IMR-90 (cell line): ENCODE measurements around the gene TTF2. TPM values are rescaled to one million over a fixed set of nuclear protein-coding genes. Genes with fewer than 3 reads are reported as not detected.

Experiments
- ATAC-seq: fragments of 200-7000 bp; cut with Tn5 transposase; 2 replicates; pipeline ENCODE4 v1.9.1; 2020; ENCODE audit warnings: low read depth, mild to moderate bottlenecking, moderate library complexity
- BruUV-seq: library from RNA; stranded (reverse); fragments of 400-500 nt; replicated peaks from 2 replicates; lab custom pipeline; 2021; lab: Mats Ljungman, UMichigan
- CTCF ChIA-PET: fragments of 300-600 bp; formaldehyde crosslinking; extraction: SDS; loops from one replicate; lab custom pipeline; 2021; ENCODE audit warnings: antibody characterized with exemption; lab: Yijun Ruan, JAX
- POLR2A ChIA-PET: fragments of 300-600 bp; sonication (Branson Sonifier 250); formaldehyde crosslinking; loops from one replicate; lab custom pipeline; 2022; ENCODE audit warnings: antibody characterized with exemption; ENCODE audit not compliant: unreplicated experiment; lab: Charles Lee
- DNase-seq: peaks from one replicate; pipeline ENCODE4 v3.0.0; 2013
- H2AFZ ChIP-seq: replicated peaks from 2 replicates; pipeline ENCODE3; 2013; ENCODE audit warnings: low read length, mild to moderate bottlenecking; ENCODE audit not compliant: poor library complexity
- H2AK5ac ChIP-seq: 2 replicates; pipeline ENCODE4 v1.6.1; 2013; ENCODE audit warnings: low read depth, low read length, inconsistent platforms
- H2AK9ac ChIP-seq: replicated peaks from 2 replicates; pipeline ENCODE3; 2013; ENCODE audit warnings: mild to moderate bottlenecking, low read depth, low read length, moderate library complexity; ENCODE audit not compliant: poor library complexity
- H2BK120ac ChIP-seq: 2 replicates; pipeline ENCODE4 v1.6.1; 2013; ENCODE audit warnings: low read depth, low read length, inconsistent platforms
- H2BK15ac ChIP-seq: 3 replicates; pipeline ENCODE4 v1.6.1; 2013; ENCODE audit warnings: low read depth, low read length, inconsistent platforms
- H2BK20ac ChIP-seq: 2 replicates; pipeline ENCODE4 v1.6.1; 2013; ENCODE audit warnings: low read depth, mild to moderate bottlenecking, inconsistent platforms, low read length, moderate library complexity
- H2BK5ac ChIP-seq: 2 replicates; pipeline ENCODE4 v1.6.1; 2013; ENCODE audit warnings: mild to moderate bottlenecking, low read depth, low read length, inconsistent platforms; ENCODE audit not compliant: poor library complexity, severe bottlenecking
- H3K14ac ChIP-seq: replicated peaks from 2 replicates; pipeline ENCODE4 v1.6.1; 2013; ENCODE audit warnings: low read depth, low read length, inconsistent platforms
- H3K18ac ChIP-seq: 2 replicates; pipeline ENCODE4 v1.6.1; 2013; ENCODE audit warnings: low read depth, low read length, control low read depth
- H3K23ac ChIP-seq: 2 replicates; pipeline ENCODE4 v1.6.1; 2013; ENCODE audit warnings: low read depth, low read length, inconsistent platforms
- H3K27ac ChIP-seq: 2 replicates; pipeline ENCODE4 v1.5.1; 2013; ENCODE audit warnings: mild to moderate bottlenecking, control low read depth, low read length; ENCODE audit not compliant: insufficient read depth
- H3K27me3 ChIP-seq: 2 replicates; pipeline ENCODE4 v1.6.1; 2013; ENCODE audit warnings: low read length; ENCODE audit not compliant: control insufficient read depth, insufficient read depth
- H3K36me3 ChIP-seq: 2 replicates; pipeline ENCODE4 v1.6.1; 2013; ENCODE audit warnings: low read length, mixed read lengths; ENCODE audit not compliant: control insufficient read depth, insufficient read depth
- H3K4ac ChIP-seq: 2 replicates; pipeline ENCODE4 v1.6.1; 2013; ENCODE audit warnings: low read depth, low read length, inconsistent platforms
- H3K4me1 ChIP-seq: 2 replicates; pipeline ENCODE4 v1.6.1; 2013; ENCODE audit warnings: low read length, mixed read lengths; ENCODE audit not compliant: control insufficient read depth, insufficient read depth
- H3K4me2 ChIP-seq: 2 replicates; pipeline ENCODE4 v1.6.1; 2013; ENCODE audit warnings: low read depth, mild to moderate bottlenecking, control low read depth, low read length, moderate library complexity
- H3K4me3 ChIP-seq: 2 replicates; pipeline ENCODE4 v1.5.1; 2013; ENCODE audit warnings: low read depth, mild to moderate bottlenecking, control low read depth, low read length, moderate library complexity; ENCODE audit not compliant: insufficient read depth
- H3K56ac ChIP-seq: 2 replicates; pipeline ENCODE4 v1.6.1; 2013; ENCODE audit warnings: low read length, inconsistent platforms; ENCODE audit not compliant: insufficient read depth; ENCODE audit errors: extremely low read depth
- H3K79me1 ChIP-seq, 2 experiments: 2 replicates each; pipeline ENCODE4 v1.6.1; 2013; ENCODE audit warnings: low read length in 2 of 2, inconsistent platforms in 1 of 2, low read depth in 1 of 2
- H3K9ac ChIP-seq: 2 replicates; pipeline ENCODE4 v1.6.1; 2013; ENCODE audit warnings: low read depth, low read length, control low read depth
- H3K9me1 ChIP-seq: 2 replicates; pipeline ENCODE4 v1.6.1; 2013; ENCODE audit warnings: low read length, inconsistent platforms; ENCODE audit not compliant: insufficient read depth
- H3K9me3 ChIP-seq: 2 replicates; pipeline ENCODE4 v1.6.1; 2013; ENCODE audit warnings: low read length; ENCODE audit not compliant: control insufficient read depth, insufficient read depth
- H4K20me1 ChIP-seq: 2 replicates; pipeline ENCODE4 v1.6.1; 2013; ENCODE audit warnings: low read length, inconsistent platforms; ENCODE audit not compliant: insufficient read depth
- H4K5ac ChIP-seq: 2 replicates; pipeline ENCODE4 v1.6.1; 2013; ENCODE audit warnings: mild to moderate bottlenecking, low read depth, low read length, control low read depth
- H4K8ac ChIP-seq, 2 experiments: 2 replicates each; pipeline ENCODE4 v1.6.1; 2013; ENCODE audit warnings: low read depth in 2 of 2, low read length in 2 of 2, control low read depth in 1 of 2, inconsistent platforms in 1 of 2
- H4K91ac ChIP-seq: 2 replicates; pipeline ENCODE4 v1.6.1; 2013; ENCODE audit warnings: low read depth, low read length, inconsistent platforms; ENCODE audit not compliant: insufficient read depth
- BHLHE40 ChIP-seq: fragments of 150-350 bp; IDR thresholded peaks from 2 replicates; pipeline ENCODE4 v1.6.1; 2016; ENCODE audit warnings: mild to moderate bottlenecking, low read depth, low read length
- CEBPB ChIP-seq: IDR thresholded peaks from 2 replicates; pipeline ENCODE4 v1.6.1; 2012; ENCODE audit warnings: low read depth, low read length, improper control_type of control experiment
- CHD1 ChIP-seq: IDR thresholded peaks from 2 replicates; pipeline ENCODE4 v1.6.1; 2012; ENCODE audit warnings: low read depth, low read length, improper control_type of control experiment
- CTCF ChIP-seq: conservative IDR thresholded peaks from 2 replicates; pipeline ENCODE4 v1.5.1; 2012; ENCODE audit warnings: mild to moderate bottlenecking, low read depth, low read length, improper control_type of control experiment
- ELK1 ChIP-seq: fragments of 150-350 bp; IDR thresholded peaks from 2 replicates; pipeline ENCODE4 v1.6.1; 2016; ENCODE audit warnings: low read depth, mild to moderate bottlenecking, low read length, moderate library complexity, borderline replicate concordance
- FOS ChIP-seq: fragments of 150-350 bp; IDR thresholded peaks from 2 replicates; pipeline ENCODE4 v1.6.1; 2016; ENCODE audit warnings: low read depth, low read length
- MAFK ChIP-seq: IDR thresholded peaks from 2 replicates; pipeline ENCODE4 v1.6.1; 2012; ENCODE audit warnings: low read depth, low read length, improper control_type of control experiment
- MAZ ChIP-seq: IDR thresholded peaks from 2 replicates; pipeline ENCODE4 v1.6.1; 2012; ENCODE audit warnings: low read depth, mild to moderate bottlenecking, low read length, improper control_type of control experiment, moderate library complexity, borderline replicate concordance
- MXI1 ChIP-seq: IDR thresholded peaks from 2 replicates; pipeline ENCODE4 v1.6.1; 2012; ENCODE audit warnings: low read depth, mild to moderate bottlenecking, low read length, moderate library complexity, borderline replicate concordance
- NFE2L2 ChIP-seq: fragments of 150-350 bp; IDR thresholded peaks from 2 replicates; pipeline ENCODE4 v1.6.1; 2016; ENCODE audit warnings: low read depth, mild to moderate bottlenecking, low read length
- POLR2A ChIP-seq: IDR thresholded peaks from 2 replicates; pipeline ENCODE4 v1.6.1; 2012; ENCODE audit warnings: mild to moderate bottlenecking, low read depth, low read length
- RAD21 ChIP-seq: IDR thresholded peaks from 2 replicates; pipeline ENCODE4 v1.6.1; 2012; ENCODE audit warnings: low read length, improper control_type of control experiment
- RCOR1 ChIP-seq: IDR thresholded peaks from 2 replicates; pipeline ENCODE4 v1.6.1; 2012; ENCODE audit warnings: mild to moderate bottlenecking, low read length, improper control_type of control experiment; ENCODE audit not compliant: insufficient replicate concordance
- RFX5 ChIP-seq: IDR thresholded peaks from 2 replicates; pipeline ENCODE4 v1.8.0; 2012; ENCODE audit warnings: low read depth, mild to moderate bottlenecking, low read length, moderate library complexity
- SMC3 ChIP-seq: fragments of 150-350 bp; IDR thresholded peaks from 2 replicates; pipeline ENCODE4 v1.6.1; 2016; ENCODE audit warnings: low read depth, mild to moderate bottlenecking, antibody characterized with exemption, low read length, moderate library complexity
- USF2 ChIP-seq: fragments of 150-350 bp; IDR thresholded peaks from 2 replicates; pipeline ENCODE4 v1.6.1; 2017; ENCODE audit warnings: mild to moderate bottlenecking, antibody characterized with exemption, low read length, low read depth
- whole genome bisulfite sequencing, 2 experiments: methylation state at CpG; one replicate each; pipeline versions ENCODE4 v1.1.5 to v1.1.7; 2013; ENCODE audit warnings: missing lambda C conversion rate in 2 of 2; ENCODE audit not compliant: insufficient read length in 1 of 2; ENCODE audit errors: extremely low coverage in 2 of 2; 5-methylcytosine and 5-hydroxymethylcytosine counted together
- dilution Hi-C: fragments of 300-500 bp; cut with HindIII; formaldehyde crosslinking; loops from one replicate; pipeline ENCODE4 v1.14.3; 2018; ENCODE audit warnings: low sequenced_read_pairs; ENCODE audit not compliant: unreplicated experiment
- in situ Hi-C: fragments of 300-500 bp; cut with MboI; formaldehyde crosslinking; loops from 3 replicates; pipeline ENCODE4 v1.14.3; 2019; ENCODE audit warnings: low sequenced_read_pairs, inconsistent platforms, mixed read lengths
- intact Hi-C: fragments of 100-400 bp; cut with micrococcal nuclease; formaldehyde crosslinking; loops from 2 replicates; pipeline ENCODE4 v1.10.0; 2022
- polyA plus RNA-seq, 3 experiments: library from polyadenylated mRNA; depleted of rRNA; stranded (reverse); fragments of >200 nt; gene quantifications; 2 replicates each; pipeline ENCODE4 v1.2.3, GENCODE V29; 2012; ENCODE audit warnings: low replicate concordance in 1 of 3
- total RNA-seq: library from RNA; depleted of rRNA; stranded (reverse); fragments of >200 nt; gene quantifications from 2 replicates; pipeline ENCODE4 v1.2.3, GENCODE V29; 2012

The TTF2 gene
- total and polyA plus RNA-seq, 2 of the 4 experiments (the other 2 are of a cell fraction) = 11.5 to 14.7 TPM

- no peak overlapping the region for H3K4ac ChIP-seq
- CTCF ChIA-PET = no interaction called here
- no peak overlapping the region for H3K9ac ChIP-seq
- no peak overlapping the region for H4K91ac ChIP-seq
- H4K8ac ChIP-seq = no peak overlapping the region
- 0 out of 2 replicates have a peak, but pooled peaks cover 3% of the 10 kb centered on the region for H3K9me1 ChIP-seq
- H3K18ac ChIP-seq = no peak overlapping the region
- H3K14ac ChIP-seq = no peak overlapping the region
- no peaks in the 10 kb centered on the region for H3K4me1 ChIP-seq
- in situ Hi-C loops (no loop called here), intact Hi-C loops (no loop called here), dilution Hi-C loops (no loop called here)
- WGBS, 2 experiments = 69% methylated on average over 4 of the region's 6 CpGs; no CpG with 5 or more reads in 1 of the 2 experiments
- H3K9me3 ChIP-seq = no peaks in the 10 kb centered on the region
- H2AK5ac ChIP-seq = no peak overlapping the region
- POLR2A ChIA-PET = no interaction called here
- H2BK5ac ChIP-seq = no peak overlapping the region
- ATAC-seq (no peak), DNase-seq (no peak)
- H3K56ac ChIP-seq = no peak overlapping the region
- H4K5ac ChIP-seq = no peak overlapping the region
- H3K23ac ChIP-seq = no peak overlapping the region
- no peak overlapping the region for H3K4me3 ChIP-seq
- H2BK20ac ChIP-seq = no peak overlapping the region
- no peak overlapping the region for H3K27ac ChIP-seq
- H3K4me2 ChIP-seq = no peak overlapping the region
- no peaks in the 10 kb centered on the region for H4K20me1 ChIP-seq
- no TSS peak for BruUV-seq
- TF ChIP-seq ELK1 (no peak), MXI1 (no peak), CHD1 (no peak), CEBPB (no peak), RAD21 (no peak), RCOR1 (no peak), NFE2L2 (no peak), SMC3 (no peak), CTCF (no peak), MAZ (no peak), RFX5 (no peak), MAFK (no peak), POLR2A (no peak), USF2 (no peak), FOS (no peak), BHLHE40 (no peak)
- no peaks in the 10 kb centered on the region for H3K79me1 ChIP-seq
- peaks cover 9% of the 10 kb centered on the region for H3K36me3 ChIP-seq
- no peaks in the 10 kb centered on the region for H3K27me3 ChIP-seq
- H2BK15ac ChIP-seq = no peak overlapping the region
- no peak overlapping the region for H2BK120ac ChIP-seq
- no peak overlapping the region for H2AK9ac ChIP-seq
- H2AFZ ChIP-seq = no peak overlapping the region
Observed at GRCh38 chr1:117084231-117084630, 24.1 kb downstream of the TTF2 start.
